Measurements from ENCODE around the gene NUP133. TPM values are rescaled to one million over a fixed set of nuclear protein-coding genes. Genes with fewer than 3 reads are reported as not detected.

Gene NUP133
- total RNA-seq, 1 donor from 2014 or later: 42.9 TPM

DNA sequence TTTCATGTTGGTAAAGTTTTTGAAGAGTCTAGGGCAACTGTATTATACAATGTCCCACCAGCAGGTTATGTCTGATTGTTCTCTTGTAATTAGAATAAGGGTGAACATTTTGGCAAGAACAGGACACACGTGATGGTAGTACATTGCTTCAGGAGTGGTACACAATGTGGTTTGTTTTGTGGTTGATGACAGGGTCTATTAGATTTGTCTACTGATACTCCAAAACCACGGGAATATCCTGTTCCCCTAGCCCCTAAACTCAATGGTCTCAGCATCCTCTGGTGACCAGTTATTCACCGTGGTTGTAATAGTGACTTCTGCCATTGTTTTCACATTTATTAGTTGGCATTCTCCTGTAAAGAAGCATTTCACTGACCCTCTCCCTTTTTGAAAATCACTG is 52.1 kb downstream of the NUP133 start:
- H3K4me3 Mint-ChIP-seq (ENCODE audit: unreplicated experiment): no peak overlapping the region
- H3K27me3 Mint-ChIP-seq (ENCODE audit: unreplicated experiment): no peaks in the 10 kb centered on the region
- H3K9me3 Mint-ChIP-seq (ENCODE audit: unreplicated experiment): no peaks in the 10 kb centered on the region
- no peak for TF ChIP-seq CTCF (IDR thresholded peaks at IDR 0.05; ENCODE audit: partially characterized antibody, unreplicated experiment)
- no peak for DNase-seq
- no peaks in the 10 kb centered on the region for H3K36me3 Mint-ChIP-seq (ENCODE audit: unreplicated experiment)
- H3K27ac Mint-ChIP-seq (ENCODE audit: unreplicated experiment): no peak overlapping the region
- no peaks in the 10 kb centered on the region for H3K4me1 Mint-ChIP-seq (ENCODE audit: low read depth, unreplicated experiment)

GRCh38 chr1:229454056-229454455 is 54.1 kb downstream of the NUP133 start:
- Mint-ChIP-seq H3K36me3 (ENCODE audit: unreplicated experiment) (no peaks in the 10 kb centered on the region), H3K4me3 (ENCODE audit: unreplicated experiment) (no peak overlapping the region), H3K27ac (ENCODE audit: unreplicated experiment) (no peak overlapping the region), H3K27me3 (ENCODE audit: unreplicated experiment) (no peaks in the 10 kb centered on the region), H3K4me1 (ENCODE audit: low read depth, unreplicated experiment) (no peaks in the 10 kb centered on the region), H3K9me3 (ENCODE audit: unreplicated experiment) (no peaks in the 10 kb centered on the region)
- TF ChIP-seq CTCF (IDR thresholded peaks at IDR 0.05; ENCODE audit: partially characterized antibody, unreplicated experiment): no peak
- DNase-seq: no peak

DNA sequence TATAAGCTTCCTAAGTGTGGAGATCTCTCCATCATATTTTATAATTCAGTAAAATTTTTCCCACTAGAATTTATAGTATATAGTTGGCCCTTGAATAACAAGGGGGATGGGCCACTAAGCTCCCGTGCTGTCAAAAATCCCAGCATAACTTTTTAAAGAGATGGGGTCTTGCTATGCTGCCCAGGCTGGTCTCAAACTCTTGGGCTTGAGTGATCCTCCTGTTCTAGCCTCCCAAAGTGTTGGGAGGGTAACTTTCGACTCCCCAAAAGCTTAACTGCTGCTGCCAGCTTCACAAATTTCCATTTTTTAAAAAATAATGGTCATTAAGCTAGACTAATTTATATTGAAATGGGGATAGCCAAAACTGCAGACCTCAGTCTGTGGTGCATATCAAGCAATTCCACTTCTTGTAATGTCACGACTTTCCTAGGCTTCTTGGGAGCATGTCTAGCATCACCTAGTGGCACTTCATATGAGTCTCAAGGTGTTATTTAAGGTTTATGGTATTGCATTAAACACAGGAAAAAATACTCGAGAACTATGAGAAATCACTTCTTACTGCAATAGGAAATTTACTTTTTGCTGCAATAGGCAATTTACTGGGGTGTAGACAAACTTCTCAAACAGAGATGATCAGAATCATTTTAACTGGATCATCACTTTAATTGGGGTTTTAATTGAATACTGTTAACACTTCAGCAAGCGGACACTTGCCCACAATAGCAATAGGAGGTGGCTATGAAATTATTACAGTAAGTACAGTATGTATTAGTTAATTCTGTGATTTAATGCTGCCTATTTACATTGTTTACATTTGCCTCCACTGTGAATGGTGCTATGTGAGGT is 55.0 kb downstream of the NUP133 start:
- no peak overlapping the region for H3K27ac Mint-ChIP-seq (ENCODE audit: unreplicated experiment)
- H3K27me3 Mint-ChIP-seq (ENCODE audit: unreplicated experiment): no peaks in the 10 kb centered on the region
- no peaks in the 10 kb centered on the region for H3K36me3 Mint-ChIP-seq (ENCODE audit: unreplicated experiment)
- DNase-seq: no peak
- no peaks in the 10 kb centered on the region for H3K9me3 Mint-ChIP-seq (ENCODE audit: unreplicated experiment)
- no peak for TF ChIP-seq CTCF (IDR thresholded peaks at IDR 0.05; ENCODE audit: partially characterized antibody, unreplicated experiment)
- no peak overlapping the region for H3K4me3 Mint-ChIP-seq (ENCODE audit: unreplicated experiment)
- no peaks in the 10 kb centered on the region for H3K4me1 Mint-ChIP-seq (ENCODE audit: low read depth, unreplicated experiment)

DNA sequence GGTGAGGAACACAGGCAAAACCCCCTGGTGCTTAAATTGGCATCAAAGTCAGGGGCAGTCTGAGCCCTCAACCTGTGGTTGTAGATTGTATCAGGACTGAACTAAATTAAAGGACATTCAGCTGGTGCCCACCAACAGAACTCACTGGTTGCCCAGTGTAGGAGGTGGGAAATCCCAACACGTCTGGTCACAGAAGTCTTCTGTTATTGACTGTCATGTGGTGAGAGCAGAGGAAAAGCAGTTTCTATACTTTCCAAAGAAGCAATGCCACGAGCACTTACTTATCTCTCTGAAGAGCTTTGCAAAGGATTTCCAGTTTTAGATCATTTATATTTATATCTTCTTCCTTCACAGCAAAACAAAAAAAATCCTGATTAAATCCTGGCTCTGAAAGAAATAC is 59.3 kb downstream of the NUP133 start:
- no peak for DNase-seq
- no peak for TF ChIP-seq CTCF (IDR thresholded peaks at IDR 0.05; ENCODE audit: partially characterized antibody, unreplicated experiment)
- no peaks in the 10 kb centered on the region for H3K36me3 Mint-ChIP-seq (ENCODE audit: unreplicated experiment)
- H3K27ac Mint-ChIP-seq (ENCODE audit: unreplicated experiment): no peak overlapping the region
- H3K9me3 Mint-ChIP-seq (ENCODE audit: unreplicated experiment): no peaks in the 10 kb centered on the region
- H3K4me1 Mint-ChIP-seq (ENCODE audit: low read depth, unreplicated experiment): no peaks in the 10 kb centered on the region
- H3K4me3 Mint-ChIP-seq (ENCODE audit: unreplicated experiment): no peak overlapping the region
- peaks cover 3% of the 10 kb centered on the region for H3K27me3 Mint-ChIP-seq (ENCODE audit: unreplicated experiment)

DNA sequence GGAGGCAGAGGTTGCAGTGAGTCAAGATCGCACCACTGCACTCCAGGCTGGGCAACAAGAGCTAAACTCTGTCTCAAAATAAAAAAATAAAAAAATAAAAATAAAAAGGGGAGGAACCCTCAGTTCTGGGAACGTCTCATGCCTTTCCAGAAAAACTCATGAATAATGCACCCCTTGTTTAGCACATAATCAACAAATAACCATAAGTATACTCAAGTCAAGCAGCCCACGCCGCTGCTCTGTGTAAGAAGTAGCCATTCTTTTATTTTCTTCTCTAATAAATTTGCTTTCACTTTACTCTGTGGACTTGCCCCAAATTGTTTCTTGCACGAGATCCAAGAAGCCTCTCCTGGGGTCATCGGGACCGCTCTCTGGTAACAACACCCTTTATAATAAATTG is 59.8 kb downstream of the NUP133 start:
- H3K27me3 Mint-ChIP-seq (ENCODE audit: unreplicated experiment): peaks cover 3% of the 10 kb centered on the region
- TF ChIP-seq CTCF (IDR thresholded peaks at IDR 0.05; ENCODE audit: partially characterized antibody, unreplicated experiment): no peak
- DNase-seq: no peak
- no peaks in the 10 kb centered on the region for H3K9me3 Mint-ChIP-seq (ENCODE audit: unreplicated experiment)
- no peak overlapping the region for H3K4me3 Mint-ChIP-seq (ENCODE audit: unreplicated experiment)
- no peaks in the 10 kb centered on the region for H3K4me1 Mint-ChIP-seq (ENCODE audit: low read depth, unreplicated experiment)
- H3K36me3 Mint-ChIP-seq (ENCODE audit: unreplicated experiment): no peaks in the 10 kb centered on the region
- H3K27ac Mint-ChIP-seq (ENCODE audit: unreplicated experiment): no peak overlapping the region

Data from glutamatergic neuron (in vitro differentiated cells).